ENCODE results near the gene UMODL1. TPM values are rescaled to one million over a fixed set of nuclear protein-coding genes. Genes with fewer than 3 reads are reported as not detected.

UMODL1 gene
- total and polyA plus RNA-seq, 9 donors: 0.03 to 0.20 (median 0.04) TPM; not detected in 6

DNA sequence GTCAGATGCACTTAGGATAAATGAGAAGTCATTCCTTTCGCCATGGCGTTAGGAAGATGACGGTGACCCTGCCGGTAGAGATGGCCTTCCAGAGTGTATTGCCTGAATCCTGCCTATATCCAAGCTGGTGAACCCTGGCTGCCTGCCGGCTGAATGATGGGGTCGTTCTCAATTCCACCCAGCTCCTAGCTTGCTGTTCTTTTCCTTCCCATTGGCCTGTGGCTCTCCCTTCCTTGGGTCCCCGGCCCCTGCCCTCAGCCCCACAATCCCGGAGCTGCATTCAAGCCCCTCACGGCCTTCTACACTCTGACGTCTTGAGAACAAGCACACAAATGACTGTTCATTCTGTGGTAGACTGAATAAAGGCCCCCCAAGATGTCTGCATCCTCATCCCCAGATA is 32.7 kb upstream of the UMODL1 start:
- no peak overlapping the region for H3K27ac ChIP-seq (ENCODE audit: low read length)
- no peak for DNase-seq
- 88% methylated on average over 10 of the region's 10 CpGs for WGBS (ENCODE audit: insufficient coverage)

DNA sequence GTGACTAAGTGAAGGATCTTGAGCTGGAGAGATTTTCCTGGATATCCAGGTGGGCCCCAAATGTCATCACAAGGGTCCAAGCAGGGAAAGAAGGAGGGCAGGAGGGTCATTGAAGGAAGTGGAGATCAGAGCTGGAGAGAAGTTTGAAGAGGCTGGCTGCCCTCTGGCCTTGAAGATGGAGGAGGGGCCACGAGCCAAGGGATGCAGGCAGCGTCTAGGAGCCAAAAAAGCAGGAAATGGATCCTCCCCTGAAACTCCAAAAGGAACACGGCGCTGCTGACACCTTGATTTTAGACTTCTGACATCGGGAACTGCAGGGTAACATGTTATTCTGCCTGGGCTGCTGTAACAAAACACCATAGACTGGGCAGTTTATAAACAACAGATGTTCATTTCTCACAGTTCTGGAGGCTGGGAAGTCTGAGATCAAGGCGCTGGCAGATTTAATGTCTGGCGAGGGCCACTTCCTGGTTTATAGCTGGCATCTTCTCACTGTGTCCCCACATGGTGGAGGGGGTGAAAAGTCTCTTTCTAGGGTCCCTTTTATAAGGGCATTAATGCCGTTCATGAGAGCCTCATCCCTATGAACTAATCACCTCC is 32.2 kb upstream of the UMODL1 start:
- Histone ChIP-seq H3K27me3 (ENCODE audit: control insufficient read depth, insufficient read depth, low read length) (no peaks in the 10 kb centered on the region), H3K9me3 (replicated peaks; ENCODE audit: control insufficient read depth, low read depth, low read length) (peaks cover 2% of the 10 kb centered on the region), H3K36me3 (ENCODE audit: control insufficient read depth, insufficient read depth, low read length) (no peaks in the 10 kb centered on the region), H3K27ac (ENCODE audit: low read length) (no peak overlapping the region), H3K4me1 (ENCODE audit: control insufficient read depth, insufficient read depth, low read length) (peaks cover 6% of the 10 kb centered on the region), H3K4me3 (ENCODE audit: low read length) (no peak overlapping the region)
- 39% methylated on average over 5 of the region's 8 CpGs for WGBS (ENCODE audit: insufficient coverage)
- no peak for DNase-seq

More for the DNA sequence above, 32.7 kb upstream of the UMODL1 start:
- Histone ChIP-seq H3K4me1 (ENCODE audit: control insufficient read depth, insufficient read depth, low read length) (peaks cover 6% of the 10 kb centered on the region), H3K4me3 (ENCODE audit: low read length) (no peak overlapping the region), H3K36me3 (ENCODE audit: control insufficient read depth, insufficient read depth, low read length) (no peaks in the 10 kb centered on the region), H3K9me3 (replicated peaks; ENCODE audit: control insufficient read depth, low read depth, low read length) (peaks cover 2% of the 10 kb centered on the region), H3K27me3 (ENCODE audit: control insufficient read depth, insufficient read depth, low read length) (no peaks in the 10 kb centered on the region)

DNA sequence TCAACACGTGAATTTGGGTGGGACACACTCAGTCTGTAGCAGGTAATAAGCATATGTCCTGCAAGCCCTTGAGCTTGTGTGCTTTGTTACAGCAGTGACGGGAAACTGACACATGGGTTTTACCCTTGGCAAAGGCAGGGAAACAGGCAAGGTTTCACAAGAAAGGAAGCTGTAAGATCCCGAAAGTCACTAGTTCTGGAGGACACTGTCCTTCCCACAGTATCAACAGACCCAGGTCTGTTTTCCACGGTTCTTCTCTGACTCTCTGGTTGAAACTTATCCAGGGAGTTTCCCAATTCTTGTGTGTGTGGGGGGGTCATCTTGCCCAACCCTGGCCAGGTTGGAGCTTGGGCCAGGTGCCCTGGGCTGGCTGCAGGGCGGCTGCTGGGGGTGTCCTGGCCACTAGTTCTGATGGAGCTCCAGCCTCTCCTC is 31.6 kb upstream of the UMODL1 start:
- H3K4me3 ChIP-seq (ENCODE audit: low read length): no peak overlapping the region
- H3K27me3 ChIP-seq (ENCODE audit: control insufficient read depth, insufficient read depth, low read length): no peaks in the 10 kb centered on the region
- peaks cover 6% of the 10 kb centered on the region for H3K4me1 ChIP-seq (ENCODE audit: control insufficient read depth, insufficient read depth, low read length)
- H3K36me3 ChIP-seq (ENCODE audit: control insufficient read depth, insufficient read depth, low read length): no peaks in the 10 kb centered on the region
- 49% methylated on average over 4 of the region's 5 CpGs for WGBS (ENCODE audit: insufficient coverage)
- DNase-seq: no peak
- peaks cover 2% of the 10 kb centered on the region for H3K9me3 ChIP-seq (replicated peaks; ENCODE audit: control insufficient read depth, low read depth, low read length)
- no peak overlapping the region for H3K27ac ChIP-seq (ENCODE audit: low read length)

DNA sequence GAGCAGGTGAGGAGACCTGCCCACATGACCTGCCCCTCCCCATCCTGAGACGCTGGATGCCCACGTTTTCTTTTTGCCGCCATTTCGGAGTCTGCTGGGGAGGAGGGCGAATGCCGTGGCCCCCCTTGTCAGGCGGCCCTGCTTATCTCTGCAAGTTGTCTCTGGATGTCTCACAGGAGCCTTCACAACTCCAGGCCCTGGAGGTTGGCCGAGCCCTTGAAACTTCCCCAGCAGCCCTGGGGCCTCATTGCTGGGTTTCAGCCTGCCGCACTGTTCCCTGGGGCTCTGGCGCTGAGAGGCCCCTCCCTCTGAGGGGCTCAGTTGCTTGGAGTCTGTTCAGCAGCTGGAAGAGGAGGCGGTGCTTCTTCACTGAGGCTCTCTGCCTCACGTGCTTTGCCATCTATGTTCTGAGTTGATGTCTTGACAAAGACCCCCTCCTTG is 31.2 kb upstream of the UMODL1 start:
- Histone ChIP-seq H3K9me3 (replicated peaks; ENCODE audit: control insufficient read depth, low read depth, low read length) (peaks cover 2% of the 10 kb centered on the region), H3K4me3 (ENCODE audit: low read length) (no peak overlapping the region), H3K4me1 (ENCODE audit: control insufficient read depth, insufficient read depth, low read length) (peaks cover 6% of the 10 kb centered on the region), H3K36me3 (ENCODE audit: control insufficient read depth, insufficient read depth, low read length) (no peaks in the 10 kb centered on the region), H3K27me3 (ENCODE audit: control insufficient read depth, insufficient read depth, low read length) (no peaks in the 10 kb centered on the region), H3K27ac (ENCODE audit: low read length) (no peak overlapping the region)
- no peak for DNase-seq
- WGBS (ENCODE audit: insufficient coverage): 53% methylated on average over 6 of the region's 12 CpGs

DNA sequence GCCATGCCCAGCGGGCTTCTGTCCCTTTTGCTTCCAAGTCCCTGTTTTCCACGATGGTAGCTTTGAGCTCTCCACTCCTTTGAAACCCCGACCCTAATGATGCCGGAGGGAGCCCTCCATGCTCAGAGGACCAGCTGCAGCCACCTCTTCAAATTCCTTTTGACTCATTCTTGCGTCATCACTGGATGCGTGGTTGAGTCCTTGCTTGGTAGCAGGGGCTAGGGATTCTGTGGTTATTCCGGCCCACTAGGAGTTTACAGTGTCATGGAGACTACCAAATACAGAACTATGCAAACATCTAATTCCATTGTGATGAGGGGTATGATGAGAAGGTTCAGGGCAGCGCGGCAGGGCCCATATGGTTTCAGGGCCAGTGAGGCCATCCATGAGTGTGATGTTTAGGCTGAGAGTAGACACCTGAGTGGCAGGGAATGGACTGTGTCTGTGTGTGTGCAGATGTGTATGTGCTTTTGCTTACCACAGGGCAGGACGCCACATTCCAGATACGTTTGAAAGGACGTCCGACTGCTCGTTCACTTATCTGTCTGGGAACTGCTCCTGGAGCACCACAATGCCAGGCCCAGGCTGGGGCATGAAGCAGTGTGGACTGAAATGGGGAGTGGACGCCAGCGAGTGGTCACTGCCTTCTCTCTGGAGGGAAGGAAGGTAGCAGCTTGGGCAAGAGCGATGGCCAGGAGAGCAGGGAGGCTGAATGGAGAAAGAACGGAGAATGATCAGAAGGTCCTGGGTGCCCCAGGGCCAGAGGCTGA is 30.5 kb upstream of the UMODL1 start:
- no peaks in the 10 kb centered on the region for H3K36me3 ChIP-seq (ENCODE audit: control insufficient read depth, insufficient read depth, low read length)
- H3K27me3 ChIP-seq (ENCODE audit: control insufficient read depth, insufficient read depth, low read length): no peaks in the 10 kb centered on the region
- no peak for DNase-seq
- H3K27ac ChIP-seq (ENCODE audit: low read length): no peak overlapping the region
- peaks cover 6% of the 10 kb centered on the region for H3K4me1 ChIP-seq (ENCODE audit: control insufficient read depth, insufficient read depth, low read length)
- H3K4me3 ChIP-seq (ENCODE audit: low read length): no peak overlapping the region
- peaks cover 2% of the 10 kb centered on the region for H3K9me3 ChIP-seq (replicated peaks; ENCODE audit: control insufficient read depth, low read depth, low read length)
- WGBS (ENCODE audit: insufficient coverage): 76% methylated on average over 16 of the region's 18 CpGs

DNA sequence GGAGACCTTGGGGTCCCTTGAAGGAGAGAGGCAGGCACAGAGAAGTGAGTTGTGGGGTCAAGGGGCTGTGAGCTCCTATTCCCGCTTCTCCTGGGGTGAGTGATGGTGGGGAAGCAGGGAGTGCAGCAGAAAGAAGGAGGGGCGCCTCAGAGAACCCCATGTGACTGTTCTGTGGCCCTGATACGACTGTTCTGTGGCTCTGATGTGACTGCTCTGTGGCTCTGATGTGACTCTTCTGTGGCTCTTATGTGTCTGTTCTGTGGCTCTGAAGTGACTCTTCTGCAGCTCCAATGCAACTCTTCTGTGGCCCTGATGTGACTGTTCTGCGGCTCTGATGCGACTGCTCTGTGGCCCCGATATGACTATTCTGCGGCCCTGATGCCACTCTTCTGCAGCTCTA is 29.9 kb upstream of the UMODL1 start:
- peaks cover 6% of the 10 kb centered on the region for H3K4me1 ChIP-seq (ENCODE audit: control insufficient read depth, insufficient read depth, low read length)
- no peak overlapping the region for H3K27ac ChIP-seq (ENCODE audit: low read length)

GRCh38 chr21:42041711-42042110 is 29.4 kb upstream of the UMODL1 start:
- Histone ChIP-seq H3K9me3 (replicated peaks; ENCODE audit: control insufficient read depth, low read depth, low read length) (peaks cover 2% of the 10 kb centered on the region), H3K27me3 (ENCODE audit: control insufficient read depth, insufficient read depth, low read length) (no peaks in the 10 kb centered on the region), H3K4me1 (ENCODE audit: control insufficient read depth, insufficient read depth, low read length) (peaks cover 6% of the 10 kb centered on the region), H3K4me3 (ENCODE audit: low read length) (no peak overlapping the region), H3K27ac (ENCODE audit: low read length) (no peak overlapping the region), H3K36me3 (ENCODE audit: control insufficient read depth, insufficient read depth, low read length) (no peaks in the 10 kb centered on the region)
- DNase-seq: no peak
- 80% methylated on average over 1 of the region's 4 CpGs for WGBS (ENCODE audit: insufficient coverage)

More for the DNA sequence above, 29.9 kb upstream of the UMODL1 start:
- H3K4me3 ChIP-seq (ENCODE audit: low read length): no peak overlapping the region
- WGBS (ENCODE audit: insufficient coverage): 90% methylated on average over 7 of the region's 7 CpGs
- DNase-seq: no peak
- peaks cover 2% of the 10 kb centered on the region for H3K9me3 ChIP-seq (replicated peaks; ENCODE audit: control insufficient read depth, low read depth, low read length)
- H3K36me3 ChIP-seq (ENCODE audit: control insufficient read depth, insufficient read depth, low read length): no peaks in the 10 kb centered on the region
- H3K27me3 ChIP-seq (ENCODE audit: control insufficient read depth, insufficient read depth, low read length): no peaks in the 10 kb centered on the region

- Histone ChIP-seq H3K9me3 (replicated peaks; ENCODE audit: control insufficient read depth, low read depth, low read length) (peaks cover 2% of the 10 kb centered on the region), H3K4me3 (ENCODE audit: low read length) (no peak overlapping the region), H3K27me3 (ENCODE audit: control insufficient read depth, insufficient read depth, low read length) (no peaks in the 10 kb centered on the region), H3K4me1 (ENCODE audit: control insufficient read depth, insufficient read depth, low read length) (peaks cover 6% of the 10 kb centered on the region), H3K36me3 (ENCODE audit: control insufficient read depth, insufficient read depth, low read length) (no peaks in the 10 kb centered on the region), H3K27ac (ENCODE audit: low read length) (no peak overlapping the region)
- WGBS (ENCODE audit: insufficient coverage): 56% methylated on average over 5 of the region's 9 CpGs
- no peak for DNase-seq
Measured at GRCh38 chr21:42042651-42043050, 28.5 kb upstream of the UMODL1 start.

DNA sequence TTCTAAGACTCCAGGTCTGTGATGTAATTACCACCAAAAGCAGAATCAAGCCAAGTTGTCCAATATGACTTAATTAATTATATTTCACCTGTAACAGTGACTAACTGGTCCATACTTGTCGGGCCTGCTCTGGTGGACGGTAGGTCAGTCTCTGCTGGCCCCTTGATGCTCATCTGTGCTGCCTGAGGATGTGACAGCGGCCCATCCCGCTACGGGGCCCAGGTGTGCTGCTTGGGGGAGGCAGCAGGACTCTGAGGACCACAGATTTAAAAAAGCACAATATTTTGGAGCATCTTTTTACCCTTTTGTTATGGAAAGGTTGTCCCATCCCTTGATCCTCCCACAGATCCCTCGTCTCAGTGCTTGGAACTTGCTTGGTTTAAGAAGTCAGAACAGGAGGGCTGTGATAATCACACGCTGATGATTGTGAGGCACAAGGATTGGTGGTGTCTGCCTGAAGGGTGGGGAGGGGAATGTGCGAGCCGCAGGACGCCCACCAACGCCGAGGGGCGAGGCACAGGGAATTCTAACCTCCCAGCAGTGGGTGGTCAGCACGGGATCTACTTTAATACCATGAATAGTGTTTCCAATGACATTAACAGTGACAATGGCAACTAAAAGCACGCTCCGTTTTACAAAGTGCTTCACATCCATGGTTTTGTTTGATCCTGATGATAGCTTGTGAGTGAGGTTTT is 27.8 kb upstream of the UMODL1 start:
- Histone ChIP-seq H3K9me3 (replicated peaks; ENCODE audit: control insufficient read depth, low read depth, low read length) (peaks cover 2% of the 10 kb centered on the region), H3K27me3 (ENCODE audit: control insufficient read depth, insufficient read depth, low read length) (no peaks in the 10 kb centered on the region), H3K27ac (ENCODE audit: low read length) (no peak overlapping the region), H3K36me3 (ENCODE audit: control insufficient read depth, insufficient read depth, low read length) (no peaks in the 10 kb centered on the region), H3K4me1 (ENCODE audit: control insufficient read depth, insufficient read depth, low read length) (peaks cover 8% of the 10 kb centered on the region), H3K4me3 (ENCODE audit: low read length) (no peak overlapping the region)
- WGBS (ENCODE audit: insufficient coverage): 60% methylated on average over 3 of the region's 16 CpGs
- DNase-seq: no peak

DNA sequence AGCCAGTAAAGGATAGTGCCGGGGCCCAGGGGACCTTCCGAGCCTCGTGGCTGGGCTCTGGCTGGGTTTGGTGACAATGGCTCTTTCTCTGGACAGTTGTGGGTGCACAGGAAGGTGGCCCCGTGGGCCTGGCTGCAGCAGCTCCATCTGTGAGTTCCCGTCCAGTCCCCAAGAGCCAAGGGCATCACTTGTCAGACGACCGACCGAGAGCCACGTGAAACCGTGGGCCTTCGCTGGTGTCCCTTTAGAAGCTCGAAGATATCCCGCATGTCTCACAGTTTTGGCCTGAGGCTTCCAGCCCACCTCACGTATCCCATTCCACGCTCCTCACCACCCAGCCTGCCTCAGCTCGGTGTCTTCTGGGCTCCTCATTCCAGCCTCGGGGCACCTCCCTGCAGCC is 27.2 kb upstream of the UMODL1 start:
- peaks cover under 1% of the 10 kb centered on the region for H3K9me3 ChIP-seq (replicated peaks; ENCODE audit: control insufficient read depth, low read depth, low read length)
- peaks cover 9% of the 10 kb centered on the region for H3K4me1 ChIP-seq (ENCODE audit: control insufficient read depth, insufficient read depth, low read length)
- WGBS (ENCODE audit: insufficient coverage): 91% methylated on average over 14 of the region's 17 CpGs
- DNase-seq: no peak
- H3K27ac ChIP-seq (ENCODE audit: low read length): no peak overlapping the region
- no peaks in the 10 kb centered on the region for H3K27me3 ChIP-seq (ENCODE audit: control insufficient read depth, insufficient read depth, low read length)
- no peak overlapping the region for H3K4me3 ChIP-seq (ENCODE audit: low read length)
- H3K36me3 ChIP-seq (ENCODE audit: control insufficient read depth, insufficient read depth, low read length): no peaks in the 10 kb centered on the region

All from muscle of leg (tissue), 11 donors.